Peyer's patch (tissue), 4 donors: ENCODE measurements around the gene INF2.

Source experiments
- POLR2A ChIP-seq, 2 donors: fragments of 450-650 bp; IDR thresholded peaks; one replicate each; pipeline ENCODE4 v1.5.1; 2017; ENCODE audit warnings: antibody characterized with exemption in 2 of 2, mild to moderate bottlenecking in 2 of 2, moderate library complexity in 2 of 2
- TF ChIP-seq, protein P1 (sequence below), 6 experiments: fragments of 450-650 bp in 4 of 6; fragments of 200-600 bp in 2 of 6; sonication (generic) in 1 of 6; IDR thresholded peaks; one replicate each; pipeline ENCODE4 v1.5.1; 2017 to 2019; ENCODE audit warnings: antibody characterized with exemption in 6 of 6, mild to moderate bottlenecking in 3 of 6, moderate library complexity in 1 of 6

DNA sequence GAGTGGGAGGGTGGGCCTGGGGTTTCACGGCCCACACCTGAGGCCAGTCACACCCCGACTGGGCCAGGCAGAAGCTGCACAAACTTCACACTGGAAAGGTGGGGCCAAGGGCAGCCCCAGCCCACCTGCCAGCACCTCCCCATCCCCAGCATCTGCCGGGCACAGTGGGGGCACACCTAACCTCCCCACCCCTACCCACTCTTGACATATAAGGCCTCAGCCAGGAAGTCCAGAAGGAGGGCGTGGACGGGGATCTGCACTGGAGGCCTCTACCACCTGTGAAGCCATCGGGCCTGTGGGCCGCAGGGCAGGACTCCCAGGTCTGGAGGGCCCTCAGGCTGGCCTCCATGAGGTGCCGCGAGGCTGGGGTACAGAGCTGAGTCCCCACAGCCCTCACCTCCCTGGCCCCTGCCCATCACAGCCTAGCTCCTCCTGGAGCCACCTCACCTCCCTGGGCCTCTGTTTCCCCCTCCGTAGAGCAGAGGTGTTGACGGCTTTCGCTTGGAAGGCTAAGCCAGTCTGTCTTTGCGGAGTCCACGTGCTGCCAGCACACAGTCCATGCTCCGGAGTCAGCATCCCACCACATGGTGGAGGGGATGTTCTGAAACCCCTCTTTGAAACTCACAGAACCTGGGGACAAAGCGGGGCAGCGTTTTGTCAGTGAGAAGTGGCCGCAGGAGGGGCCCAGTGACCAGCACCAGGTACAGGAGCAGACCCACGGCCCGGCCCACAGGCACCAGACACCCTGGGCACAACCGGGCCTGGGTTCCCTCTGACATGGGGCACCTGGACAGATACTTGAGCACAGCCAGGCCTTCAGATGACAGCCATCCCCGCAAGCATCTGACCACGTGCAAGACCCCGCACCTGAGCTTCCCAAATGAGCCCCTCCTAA lies 38.2 kb upstream of the INF2 start:
- TF ChIP-seq, protein P1, sequence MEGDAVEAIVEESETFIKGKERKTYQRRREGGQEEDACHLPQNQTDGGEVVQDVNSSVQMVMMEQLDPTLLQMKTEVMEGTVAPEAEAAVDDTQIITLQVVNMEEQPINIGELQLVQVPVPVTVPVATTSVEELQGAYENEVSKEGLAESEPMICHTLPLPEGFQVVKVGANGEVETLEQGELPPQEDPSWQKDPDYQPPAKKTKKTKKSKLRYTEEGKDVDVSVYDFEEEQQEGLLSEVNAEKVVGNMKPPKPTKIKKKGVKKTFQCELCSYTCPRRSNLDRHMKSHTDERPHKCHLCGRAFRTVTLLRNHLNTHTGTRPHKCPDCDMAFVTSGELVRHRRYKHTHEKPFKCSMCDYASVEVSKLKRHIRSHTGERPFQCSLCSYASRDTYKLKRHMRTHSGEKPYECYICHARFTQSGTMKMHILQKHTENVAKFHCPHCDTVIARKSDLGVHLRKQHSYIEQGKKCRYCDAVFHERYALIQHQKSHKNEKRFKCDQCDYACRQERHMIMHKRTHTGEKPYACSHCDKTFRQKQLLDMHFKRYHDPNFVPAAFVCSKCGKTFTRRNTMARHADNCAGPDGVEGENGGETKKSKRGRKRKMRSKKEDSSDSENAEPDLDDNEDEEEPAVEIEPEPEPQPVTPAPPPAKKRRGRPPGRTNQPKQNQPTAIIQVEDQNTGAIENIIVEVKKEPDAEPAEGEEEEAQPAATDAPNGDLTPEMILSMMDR (IDR thresholded peaks at IDR 0.05) = no peak
- TF ChIP-seq POLR2A (IDR thresholded peaks at IDR 0.05) = no peak
